ENCODE results near the gene TXNDC5. TPM values are rescaled to one million over a fixed set of nuclear protein-coding genes. Genes with fewer than 3 reads are reported as not detected.

TXNDC5 gene
- total and polyA plus RNA-seq, 2 of the 13 experiments (the other 11 are each of a cell fraction or from before 2014, with no cell fraction given) = 287 to 578 TPM

GRCh38 chr6:7909323-7910276 is 988 bp downstream of the TXNDC5 start (continued):
- TF ChIP-seq PRDM4 (CRISPR knock-in tag; IDR thresholded peaks at IDR 0.05; ENCODE audit: borderline replicate concordance) = peak; percentile 49; the same call in 1 of the 2 replicates
- peak; percentile 86; the same call in 1 of the 2 replicates for TF ChIP-seq E2F2 (CRISPR knock-in tag; IDR thresholded peaks at IDR 0.05; ENCODE audit: borderline replicate concordance)

GRCh38 chr6:7907159-7907558 is 3.4 kb downstream of the TXNDC5 start:
- no TSS peak for BruUV-seq (replicated peaks)
- in situ Hi-C loops (cut with HindIII; ENCODE audit: extremely low pct_ligation_motif_present, low pct_unique_long_range_greater_than_20kb) = no loop called here
- ChIA-PET POLR2A (interaction anchor here (2.3 kb wide), 1 partner anchor 11 kb away, joined by 6 read pairs; no protein-coding TSS in a partner anchor), CTCF (ENCODE audit: low intra/inter-chr PET ratio, low total read pairs) (no interaction called here)
- peaks cover 67% of the 10 kb centered on the region for H3K79me2 ChIP-seq (ENCODE audit: insufficient read depth, low read length)
- H3K4me3 ChIP-seq (replicated peaks in 1 of 3; ENCODE audit: insufficient read depth in 1 of 3, low read depth in 2 of 3, low read length in 3 of 3) = no peak overlapping the region; a peak in 1 of 6 replicates
- no peak for FAIRE-seq
- ATAC-seq = no peak
- H3K27me3 ChIP-seq (ENCODE audit: control insufficient read depth in 1 of 2, insufficient read depth in 2 of 2, low read length in 2 of 2) = no peaks in the 10 kb centered on the region
- peak overlapping the region; percentile 31 for H3K4me2 ChIP-seq (ENCODE audit: low read depth, low read length)
- peak overlapping the region; percentile 10 for H3K27ac ChIP-seq (ENCODE audit: extremely low read length, insufficient read depth, low read length)
- H3K9ac ChIP-seq (ENCODE audit: insufficient read depth, low read depth, low read length) = peak overlapping the region; percentile 10; the same call in 1 of the 2 replicates
- no peaks in the 10 kb centered on the region for H3K9me3 ChIP-seq (ENCODE audit: low read length)
- H2AFZ ChIP-seq (ENCODE audit: low read length) = no peak overlapping the region
- peaks cover 53% of the 10 kb centered on the region for H3K4me1 ChIP-seq (ENCODE audit: insufficient read depth, low read length)
- H4K20me1 ChIP-seq (ENCODE audit: insufficient read depth, low read length) = peaks cover 48% of the 10 kb centered on the region
- intact Hi-C loops (cut with micrococcal nuclease; ENCODE audit: unreplicated experiment) = no loop called here
- no peak for DNase-seq (ENCODE audit: low spot score)
- WGBS (ENCODE audit: low lambda C conversion rate) = 88% methylated on average over 4 of the region's 4 CpGs
- peaks cover 29 to 44% of the 10 kb centered on the region in 2 experiments for H3K36me3 ChIP-seq (replicated peaks in 1 of 2; ENCODE audit: control insufficient read depth in 1 of 2, insufficient read depth in 2 of 2, low read length in 2 of 2)
- TF ChIP-seq HBP1 (CRISPR knock-in tag; IDR thresholded peaks at IDR 0.05; ENCODE audit: low read depth) (no peak), BCL6 (CRISPR knock-in tag; IDR thresholded peaks at IDR 0.05) (no peak), ZNF329 (CRISPR knock-in tag; IDR thresholded peaks at IDR 0.05; ENCODE audit: low read depth) (no peak), ZNF512 (CRISPR knock-in tag; IDR thresholded peaks at IDR 0.05) (no peak), ZNF605 (CRISPR knock-in tag; IDR thresholded peaks at IDR 0.05) (0 out of 2 replicates have a peak, but pooled peaks have one; percentile 32), SOX6 (IDR thresholded peaks at IDR 0.05) (no peak), SOX6 (CRISPR knock-in tag; IDR thresholded peaks at IDR 0.05) (0 out of 2 replicates have a peak, but pooled peaks have one; percentile 29), ZNF280B (CRISPR knock-in tag; IDR thresholded peaks at IDR 0.05; ENCODE audit: borderline replicate concordance) (no peak), KDM1A (CRISPR knock-in tag; IDR thresholded peaks at IDR 0.05) (no peak), NFE2L1 (CRISPR knock-in tag; IDR thresholded peaks at IDR 0.05; ENCODE audit: borderline replicate concordance) (no peak)

Data from HepG2 (cell line).